Naive thymus-derived CD4-positive, alpha-beta T cell (primary cell): ENCODE results near the gene LRGUK. TPM values are rescaled to one million over a fixed set of nuclear protein-coding genes. Genes with fewer than 3 reads are reported as not detected.

Experiments
- ATAC-seq: fragments of 150-1000 bp; cut with Tn5 transposase; 2 replicates; pipeline ENCODE4 v1.10.0; 2021; ENCODE audit warnings: mild to moderate bottlenecking, moderate library complexity
- CTCF ChIA-PET: fragments of 350-600 bp; sonication (Branson Sonifier 250); formaldehyde crosslinking; loops from one replicate; lab custom pipeline; 2021; ENCODE audit warnings: antibody characterized with exemption; lab: Charles Lee
- POLR2A ChIA-PET: fragments of 350-600 bp; sonication (Branson Sonifier 250); formaldehyde crosslinking; loops from one replicate; lab custom pipeline; 2021; ENCODE audit warnings: antibody characterized with exemption, inconsistent platforms; lab: Charles Lee
- DNase-seq, 9 donors: peaks; one replicate each; pipeline versions ENCODE4 v3.0.0 to v3.0.0-alpha.2; 2020 to 2022; ENCODE audit warnings: mixed read lengths in 1 of 9
- H3K27ac ChIP-seq: one replicate; pipeline ENCODE4 v1.7.0; 2013; ENCODE audit warnings: mild to moderate bottlenecking, low read depth, low read length, moderate library complexity
- H3K27me3 ChIP-seq, 2 donors: one replicate each; pipeline ENCODE4 v1.7.0; 2013; ENCODE audit warnings: low read length in 2 of 2, mild to moderate bottlenecking in 2 of 2, moderate library complexity in 2 of 2; ENCODE audit not compliant: control insufficient read depth in 2 of 2, insufficient read depth in 2 of 2
- H3K36me3 ChIP-seq, 3 experiments: 1 replicate in 2 of 3; 2 replicates in 1 of 3; pipeline ENCODE4 v1.7.0; 2013; ENCODE audit warnings: low read length in 3 of 3, mild to moderate bottlenecking in 3 of 3, moderate library complexity in 1 of 3; ENCODE audit not compliant: insufficient read depth in 3 of 3, control insufficient read depth in 2 of 3
- H3K4me1 ChIP-seq, 2 donors: one replicate each; pipeline ENCODE4 v1.7.0; 2013; ENCODE audit warnings: low read length in 2 of 2, mild to moderate bottlenecking in 2 of 2, moderate library complexity in 1 of 2; ENCODE audit not compliant: control insufficient read depth in 2 of 2, insufficient read depth in 2 of 2
- H3K4me3 ChIP-seq: 2 replicates; pipeline ENCODE4 v1.7.0; 2013; ENCODE audit warnings: mild to moderate bottlenecking, low read length
- H3K9me3 ChIP-seq, 3 experiments: 1 replicate in 2 of 3; 2 replicates in 1 of 3; pipeline ENCODE4 v1.7.0; 2013; ENCODE audit warnings: low read length in 3 of 3; ENCODE audit not compliant: control insufficient read depth in 2 of 3
- H3K27ac Mint-ChIP-seq, 9 donors: one replicate each; pipeline ENCODE4 v1.8.0; 2020 to 2022; ENCODE audit warnings: mixed read lengths in 9 of 9, mild to moderate bottlenecking in 8 of 9, moderate library complexity in 5 of 9, inconsistent platforms in 2 of 9
- H3K27me3 Mint-ChIP-seq, 5 donors: one replicate each; pipeline ENCODE4 v1.8.0; 2021 to 2022; ENCODE audit warnings: mixed read lengths in 5 of 5, mild to moderate bottlenecking in 1 of 5
- H3K36me3 Mint-ChIP-seq, 5 donors: one replicate each; pipeline ENCODE4 v1.8.0; 2020 to 2022; ENCODE audit warnings: mixed read lengths in 5 of 5, mild to moderate bottlenecking in 3 of 5, inconsistent platforms in 1 of 5
- H3K4me1 Mint-ChIP-seq, 7 donors: one replicate each; pipeline ENCODE4 v1.8.0; 2020 to 2022; ENCODE audit warnings: mixed read lengths in 7 of 7, mild to moderate bottlenecking in 3 of 7, inconsistent platforms in 1 of 7
- H3K4me3 Mint-ChIP-seq, 10 donors: one replicate each; pipeline ENCODE4 v1.8.0; 2020 to 2022; ENCODE audit warnings: mild to moderate bottlenecking in 10 of 10, mixed read lengths in 10 of 10, moderate library complexity in 6 of 10, inconsistent platforms in 2 of 10
- H3K9me3 Mint-ChIP-seq, 11 donors: one replicate each; pipeline ENCODE4 v1.8.0; 2020 to 2022; ENCODE audit warnings: mixed read lengths in 11 of 11, mild to moderate bottlenecking in 4 of 11, inconsistent platforms in 1 of 11, moderate library complexity in 1 of 11
- intact Hi-C, 2 donors: fragments of 100-400 bp; cut with micrococcal nuclease; formaldehyde crosslinking; loops; one replicate each; pipeline ENCODE4 v1.15.1; 2023
- polyA plus RNA-seq, 2 donors: library from polyadenylated mRNA; unstranded; fragments of 300-500 nt; fragmentation: Illumina TruSeq; gene quantifications; one replicate each; pipeline ENCODE4 v1.2.3, GENCODE V29; 2021
- total RNA-seq, 6 experiments: library from RNA in 5 of 6; stranded (reverse) in 5 of 6; gene quantifications; 1 replicate in 5 of 6; 2 replicates in 1 of 6; pipeline ENCODE4 v1.2.3 and lab custom pipeline; 2021 to 2026

Gene LRGUK
- total and polyA plus RNA-seq, 7 experiments from 2014 or later, result 0.22 to 1.0 (median 0.39) TPM; not detected in 1

DNA sequence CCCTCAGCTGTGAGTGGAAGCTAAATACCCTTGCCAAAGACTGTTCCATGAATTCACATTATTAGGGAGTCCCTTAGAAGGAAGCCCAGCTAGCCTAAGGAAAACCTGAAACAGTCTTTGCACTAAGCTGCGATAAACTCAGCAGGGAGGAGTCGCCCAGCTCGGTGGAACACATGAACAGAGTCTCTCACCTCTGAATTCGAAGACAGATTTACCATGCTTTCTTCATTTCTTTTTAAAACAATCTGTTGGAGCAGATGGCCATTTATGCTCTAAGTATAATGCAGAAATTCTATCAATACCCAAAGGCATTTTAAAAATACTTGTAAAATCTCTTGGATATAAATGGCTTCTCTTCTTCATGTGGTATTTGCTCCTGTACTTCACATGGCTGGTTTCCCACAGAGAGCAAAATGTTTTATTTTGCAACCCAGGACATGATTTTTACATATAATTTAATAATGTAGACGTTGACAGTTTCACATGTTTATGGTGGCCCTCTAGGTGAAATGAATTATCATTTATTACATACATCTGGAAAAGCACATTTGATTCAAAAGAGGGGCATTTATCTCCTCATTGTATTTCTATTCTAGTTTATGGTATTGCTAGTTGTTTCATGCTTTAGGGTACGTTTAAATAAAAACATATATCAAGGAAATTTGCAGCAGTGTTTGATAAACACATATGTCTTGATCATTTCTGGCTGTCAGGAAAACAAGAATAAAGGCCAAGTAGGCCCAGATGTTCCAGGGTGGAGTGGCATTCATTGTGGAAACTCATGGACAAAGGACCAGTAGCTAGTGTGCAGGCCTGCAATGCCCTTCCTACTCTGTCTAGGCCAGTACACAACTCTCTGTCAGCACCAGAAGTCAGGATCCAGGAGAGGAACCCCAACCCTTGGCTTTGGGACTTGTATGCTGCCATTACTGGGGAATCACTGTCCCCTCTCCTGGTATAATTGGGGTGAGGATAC, 52.2 kb downstream of the LRGUK start:
- H3K36me3 Mint-ChIP-seq, result no peaks in the 10 kb centered on the region
- peaks cover 0 to 7% (median 0%) of the 10 kb centered on the region in 7 donors for H3K4me1 Mint-ChIP-seq
- no peak overlapping the region for H3K27ac Mint-ChIP-seq
- no peak overlapping the region for H3K27ac ChIP-seq
- no peaks in the 10 kb centered on the region for H3K27me3 ChIP-seq
- DNase-seq (no peak), ATAC-seq (no peak)
- no peak overlapping the region for H3K4me3 Mint-ChIP-seq
- intact Hi-C loops, result no loop called here
- H3K4me1 ChIP-seq, result no peaks in the 10 kb centered on the region
- no peaks in the 10 kb centered on the region for H3K36me3 ChIP-seq
- no peak overlapping the region for H3K4me3 ChIP-seq
- H3K27me3 Mint-ChIP-seq, result peaks cover 0 to 5% (median 3%) of the 10 kb centered on the region in 5 donors
- peaks cover 0 to 2% (median 0%) of the 10 kb centered on the region in 11 donors for H3K9me3 Mint-ChIP-seq
- POLR2A ChIA-PET, result no interaction called here
- CTCF ChIA-PET, result no interaction called here
- no peaks in the 10 kb centered on the region for H3K9me3 ChIP-seq

GRCh38 chr7:134180376-134180775, 53.2 kb downstream of the LRGUK start:
- Mint-ChIP-seq H3K36me3 (no peaks in the 10 kb centered on the region), H3K27ac (no peak overlapping the region), H3K9me3 (peaks cover 0 to 2% (median 0%) of the 10 kb centered on the region in 11 donors), H3K4me3 (no peak overlapping the region), H3K27me3 (peaks cover 0 to 5% (median 3%) of the 10 kb centered on the region in 5 donors), H3K4me1 (no peaks in the 10 kb centered on the region)
- H3K4me3 ChIP-seq, result no peak overlapping the region
- ATAC-seq (no peak), DNase-seq (no peak)
- H3K36me3 ChIP-seq, result no peaks in the 10 kb centered on the region
- no peaks in the 10 kb centered on the region for H3K4me1 ChIP-seq
- intact Hi-C loops, result no loop called here
- POLR2A ChIA-PET, result no interaction called here
- CTCF ChIA-PET, result no interaction called here
- H3K9me3 ChIP-seq, result no peaks in the 10 kb centered on the region
- no peak overlapping the region for H3K27ac ChIP-seq
- H3K27me3 ChIP-seq, result no peaks in the 10 kb centered on the region

DNA sequence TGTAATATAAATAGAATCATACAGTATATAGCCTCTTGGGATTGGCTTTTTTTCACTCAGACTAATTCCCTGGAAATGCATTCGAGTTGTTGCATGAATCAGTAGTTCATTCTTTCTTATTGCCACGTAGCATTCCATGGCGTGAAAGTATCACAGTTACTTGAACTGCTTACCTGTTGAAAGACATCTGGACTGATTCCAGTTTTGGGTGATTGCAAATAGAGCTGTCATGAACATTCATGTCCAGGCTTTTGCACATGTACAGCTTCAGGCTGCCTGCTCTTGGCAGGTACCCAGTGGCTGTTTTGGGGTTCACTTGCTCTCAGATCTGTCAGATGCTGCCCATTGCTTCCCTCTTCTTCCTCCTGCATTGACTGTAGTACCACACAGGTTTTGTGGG, 54.9 kb downstream of the LRGUK start:
- H3K27ac ChIP-seq, result no peak overlapping the region
- DNase-seq (no peak), ATAC-seq (no peak)
- no peaks in the 10 kb centered on the region for H3K36me3 Mint-ChIP-seq
- no peaks in the 10 kb centered on the region for H3K9me3 Mint-ChIP-seq
- H3K4me1 Mint-ChIP-seq, result no peaks in the 10 kb centered on the region
- no peaks in the 10 kb centered on the region for H3K9me3 ChIP-seq
- no peaks in the 10 kb centered on the region for H3K36me3 ChIP-seq
- H3K27me3 Mint-ChIP-seq, result peaks cover 0 to 10% (median 0%) of the 10 kb centered on the region in 5 donors
- ChIA-PET CTCF (no interaction called here), POLR2A (no interaction called here)
- H3K4me3 Mint-ChIP-seq, result no peak overlapping the region
- no peaks in the 10 kb centered on the region for H3K27me3 ChIP-seq
- no peaks in the 10 kb centered on the region for H3K4me1 ChIP-seq
- H3K27ac Mint-ChIP-seq, result no peak overlapping the region
- H3K4me3 ChIP-seq, result no peak overlapping the region
- intact Hi-C loops, result no loop called here

DNA sequence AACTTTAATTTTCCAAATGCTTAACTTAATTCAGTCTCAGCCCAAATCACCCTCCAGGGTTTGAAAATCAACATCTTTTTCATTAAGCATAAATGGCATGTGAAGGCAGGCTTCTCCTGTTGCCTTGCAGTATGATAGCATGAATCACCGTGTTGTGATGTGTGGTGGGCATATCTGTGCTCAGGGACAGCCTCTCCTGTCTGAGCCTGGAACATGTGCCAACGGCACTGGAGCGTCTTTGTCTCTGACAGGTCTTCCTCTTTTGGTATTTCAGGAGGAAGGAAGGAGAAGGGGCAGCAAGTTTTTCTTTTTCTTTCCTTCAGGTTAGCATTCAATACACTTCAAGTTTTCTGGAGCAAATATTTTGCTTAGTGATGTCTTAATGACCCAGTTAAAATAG, 57.6 kb downstream of the LRGUK start:
- DNase-seq (no peak), ATAC-seq (peak; percentile 41)
- no peaks in the 10 kb centered on the region for H3K36me3 Mint-ChIP-seq
- no peaks in the 10 kb centered on the region for H3K9me3 Mint-ChIP-seq
- POLR2A ChIA-PET, result no interaction called here
- H3K27me3 ChIP-seq, result no peaks in the 10 kb centered on the region
- H3K4me3 Mint-ChIP-seq, result no peak overlapping the region
- no peak overlapping the region for H3K4me3 ChIP-seq
- no peaks in the 10 kb centered on the region for H3K36me3 ChIP-seq
- CTCF ChIA-PET, result no interaction called here
- no peaks in the 10 kb centered on the region for H3K4me1 Mint-ChIP-seq
- intact Hi-C loops, result no loop called here
- no peak overlapping the region for H3K27ac Mint-ChIP-seq
- H3K9me3 ChIP-seq, result no peaks in the 10 kb centered on the region
- H3K27me3 Mint-ChIP-seq, result peaks cover 0 to 16% (median 0%) of the 10 kb centered on the region in 5 donors
- no peak overlapping the region for H3K27ac ChIP-seq
- H3K4me1 ChIP-seq, result no peaks in the 10 kb centered on the region

DNA sequence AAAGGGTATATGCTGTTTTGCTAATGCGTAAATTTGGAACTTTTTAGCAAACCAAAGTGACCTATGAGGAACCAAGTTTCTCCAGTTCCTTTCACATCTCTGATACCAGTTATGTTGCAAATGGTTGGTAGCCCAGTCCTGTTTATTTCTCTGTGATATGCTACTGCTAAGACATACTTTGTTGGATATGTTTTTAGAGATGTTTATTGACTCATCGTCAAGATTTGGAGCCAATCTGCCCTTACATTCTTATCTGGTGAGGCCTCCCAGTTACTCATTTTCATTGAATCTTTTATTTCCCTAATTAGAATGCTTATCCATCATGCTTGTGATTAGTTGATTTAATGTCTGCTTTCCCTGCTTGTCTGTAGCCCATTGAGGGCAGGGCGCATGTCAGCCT, 58.9 kb downstream of the LRGUK start:
- ATAC-seq (no peak), DNase-seq (no peak)
- Histone ChIP-seq H3K27me3 (no peaks in the 10 kb centered on the region), H3K4me1 (no peaks in the 10 kb centered on the region), H3K9me3 (no peaks in the 10 kb centered on the region), H3K4me3 (no peak overlapping the region), H3K27ac (no peak overlapping the region), H3K36me3 (no peaks in the 10 kb centered on the region)
- POLR2A ChIA-PET, result no interaction called here
- Mint-ChIP-seq H3K36me3 (no peaks in the 10 kb centered on the region), H3K27me3 (peaks cover 0 to 16% (median 0%) of the 10 kb centered on the region in 5 donors), H3K4me1 (no peaks in the 10 kb centered on the region), H3K9me3 (no peaks in the 10 kb centered on the region), H3K4me3 (no peak overlapping the region), H3K27ac (no peak overlapping the region)
- intact Hi-C loops, result no loop called here
- CTCF ChIA-PET, result no interaction called here

- Histone ChIP-seq H3K36me3 (no peaks in the 10 kb centered on the region), H3K4me1 (no peaks in the 10 kb centered on the region), H3K9me3 (no peaks in the 10 kb centered on the region), H3K27me3 (no peaks in the 10 kb centered on the region), H3K4me3 (no peak overlapping the region), H3K27ac (no peak overlapping the region)
- H3K36me3 Mint-ChIP-seq, result no peaks in the 10 kb centered on the region
- CTCF ChIA-PET, result no interaction called here
- ATAC-seq (no peak), DNase-seq (no peak)
- POLR2A ChIA-PET, result no interaction called here
- intact Hi-C loops, result no loop called here
- H3K9me3 Mint-ChIP-seq, result no peaks in the 10 kb centered on the region
- H3K4me3 Mint-ChIP-seq, result no peak overlapping the region
- H3K27ac Mint-ChIP-seq, result no peak overlapping the region
- peaks cover 0 to 16% (median 0%) of the 10 kb centered on the region in 5 donors for H3K27me3 Mint-ChIP-seq
- no peaks in the 10 kb centered on the region for H3K4me1 Mint-ChIP-seq
Measured at GRCh38 chr7:134186801-134187200, 59.7 kb downstream of the LRGUK start.

DNA sequence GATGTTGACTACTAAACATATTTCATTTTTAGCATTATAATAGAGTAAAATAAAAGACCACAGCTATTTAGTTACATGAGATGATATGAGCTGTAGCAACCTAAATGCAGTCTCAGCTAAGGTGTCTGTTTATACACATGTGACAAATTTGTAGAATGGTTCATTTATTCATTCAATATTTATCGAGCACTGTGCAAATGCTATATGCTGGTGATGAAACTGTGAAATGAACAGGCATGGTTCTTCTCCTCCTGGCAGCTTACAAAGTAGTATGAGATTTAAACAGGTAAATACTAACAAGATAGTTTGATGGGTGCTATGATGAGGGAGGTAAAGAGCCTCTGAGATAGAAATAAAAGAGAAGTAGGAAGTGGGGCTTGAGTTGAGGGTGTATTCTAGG, 60.8 kb downstream of the LRGUK start:
- no peak overlapping the region for H3K4me3 ChIP-seq
- Mint-ChIP-seq H3K27ac (no peak overlapping the region), H3K4me1 (no peaks in the 10 kb centered on the region), H3K36me3 (no peaks in the 10 kb centered on the region), H3K9me3 (no peaks in the 10 kb centered on the region), H3K27me3 (peaks cover 0 to 16% (median 0%) of the 10 kb centered on the region in 5 donors), H3K4me3 (no peak overlapping the region)
- ATAC-seq, result no peak
- no peaks in the 10 kb centered on the region for H3K9me3 ChIP-seq
- H3K4me1 ChIP-seq, result no peaks in the 10 kb centered on the region
- ChIA-PET POLR2A (no interaction called here), CTCF (no interaction called here)
- no peaks in the 10 kb centered on the region for H3K36me3 ChIP-seq
- no peak overlapping the region for H3K27ac ChIP-seq
- H3K27me3 ChIP-seq, result no peaks in the 10 kb centered on the region
- intact Hi-C loops, result no loop called here
- DNase-seq, result no peak
